DND-41 (cell line): Measurements from ENCODE around the gene ACOXL.

Source experiments
- ATAC-seq: fragments of 200-7000 bp; cut with Tn5 transposase; 3 replicates; pipeline ENCODE4 v1.9.1; 2021; ENCODE audit warnings: low read depth; ENCODE audit not compliant: insufficient read depth
- DNase-seq: peaks from one replicate; pipeline ENCODE4 v3.0.0-alpha.2; 2020
- H2AFZ ChIP-seq: 2 replicates; pipeline ENCODE4 v1.6.0; 2012; ENCODE audit warnings: low read depth, low read length
- H3K27ac ChIP-seq: 2 replicates; pipeline ENCODE4 v1.5.1; 2012; ENCODE audit warnings: low read length, inconsistent platforms
- H3K27me3 ChIP-seq: fragments of 200-600 bp; sonication (generic); 2 replicates; pipeline ENCODE4 v1.6.0; 2012; ENCODE audit warnings: low read length, mild to moderate bottlenecking, inconsistent platforms; ENCODE audit not compliant: insufficient read depth, poor library complexity
- H3K36me3 ChIP-seq: 2 replicates; pipeline ENCODE4 v1.5.1; 2012; ENCODE audit warnings: low read length, inconsistent platforms; ENCODE audit not compliant: insufficient read depth
- H3K4me1 ChIP-seq: 2 replicates; pipeline ENCODE4 v1.5.1; 2012; ENCODE audit warnings: mild to moderate bottlenecking, low read length; ENCODE audit not compliant: insufficient read depth
- H3K4me2 ChIP-seq: 2 replicates; pipeline ENCODE4 v1.6.0; 2012; ENCODE audit warnings: mild to moderate bottlenecking, moderate library complexity, low read length, inconsistent platforms; ENCODE audit not compliant: insufficient read depth
- H3K4me3 ChIP-seq, 2 experiments: fragments of 200-600 bp in 1 of 2; shearing (Covaris generic) in 1 of 2; 2 replicates each; pipeline ENCODE4 v1.5.1; 2012 to 2016; ENCODE audit warnings: inconsistent platforms in 2 of 2, low read length in 2 of 2, mild to moderate bottlenecking in 2 of 2, low read depth in 1 of 2, moderate library complexity in 1 of 2
- H3K79me2 ChIP-seq: 2 replicates; pipeline ENCODE4 v1.6.0; 2012; ENCODE audit warnings: low read length, inconsistent platforms; ENCODE audit not compliant: insufficient read depth
- H3K9ac ChIP-seq: 2 replicates; pipeline ENCODE4 v1.6.0; 2012; ENCODE audit warnings: low read depth, mild to moderate bottlenecking, inconsistent platforms, low read length, moderate library complexity
- H3K9me3 ChIP-seq: 2 replicates; pipeline ENCODE4 v1.5.1; 2012; ENCODE audit warnings: low read length, moderate library complexity, mild to moderate bottlenecking, inconsistent platforms; ENCODE audit not compliant: insufficient read depth, severe bottlenecking
- H4K20me1 ChIP-seq: 2 replicates; pipeline ENCODE4 v1.6.0; 2012; ENCODE audit warnings: low read length; ENCODE audit not compliant: insufficient read depth
- CTCF ChIP-seq: IDR thresholded peaks from 2 replicates; pipeline ENCODE4 v1.5.1; 2012; ENCODE audit warnings: borderline replicate concordance, low read length, moderate library complexity, mild to moderate bottlenecking; ENCODE audit not compliant: poor library complexity, severe bottlenecking; ENCODE audit errors: extremely low read depth
- EZH2 ChIP-seq: IDR thresholded peaks from 3 replicates; pipeline ENCODE4 v1.6.1; 2012; ENCODE audit warnings: borderline replicate concordance, low read depth, mild to moderate bottlenecking, moderate library complexity, low read length, inconsistent platforms; ENCODE audit not compliant: severe bottlenecking

ACOXL gene

GRCh38 chr2:110999626-111000025 lies 267.3 kb downstream of the ACOXL start:
- peak; percentile 75 for DNase-seq
- no peaks in the 10 kb centered on the region for H3K27me3 ChIP-seq
- peaks cover 25% of the 10 kb centered on the region for H3K4me1 ChIP-seq
- H3K27ac ChIP-seq: peak overlapping the region; percentile 37
- no peaks in the 10 kb centered on the region for H3K79me2 ChIP-seq
- peak; percentile 97 for ATAC-seq
- TF ChIP-seq CTCF (no peak), EZH2 (no peak)
- H3K4me2 ChIP-seq: no peak overlapping the region
- no peak overlapping the region for H3K4me3 ChIP-seq
- 0 out of 2 replicates have a peak overlapping the region, but pooled peaks have one; percentile 3 for H2AFZ ChIP-seq
- no peak overlapping the region for H3K9ac ChIP-seq
- no peaks in the 10 kb centered on the region for H3K36me3 ChIP-seq
- H3K9me3 ChIP-seq: peaks cover 8% of the 10 kb centered on the region
- no peaks in the 10 kb centered on the region for H4K20me1 ChIP-seq

- Histone ChIP-seq H3K9me3 (peaks cover 8% of the 10 kb centered on the region), H4K20me1 (no peaks in the 10 kb centered on the region), H3K27ac (no peak overlapping the region), H3K27me3 (no peaks in the 10 kb centered on the region), H3K4me1 (peaks cover 13% of the 10 kb centered on the region), H3K4me3 (no peak overlapping the region), H2AFZ (no peak overlapping the region), H3K36me3 (no peaks in the 10 kb centered on the region), H3K4me2 (no peak overlapping the region), H3K9ac (no peak overlapping the region), H3K79me2 (no peaks in the 10 kb centered on the region)
- DNase-seq (no peak), ATAC-seq (peak; percentile 62)
- no peak for TF ChIP-seq EZH2
- TF ChIP-seq CTCF: no peak
Observed at GRCh38 chr2:111005307-111005706, 272.9 kb downstream of the ACOXL start.

DNA sequence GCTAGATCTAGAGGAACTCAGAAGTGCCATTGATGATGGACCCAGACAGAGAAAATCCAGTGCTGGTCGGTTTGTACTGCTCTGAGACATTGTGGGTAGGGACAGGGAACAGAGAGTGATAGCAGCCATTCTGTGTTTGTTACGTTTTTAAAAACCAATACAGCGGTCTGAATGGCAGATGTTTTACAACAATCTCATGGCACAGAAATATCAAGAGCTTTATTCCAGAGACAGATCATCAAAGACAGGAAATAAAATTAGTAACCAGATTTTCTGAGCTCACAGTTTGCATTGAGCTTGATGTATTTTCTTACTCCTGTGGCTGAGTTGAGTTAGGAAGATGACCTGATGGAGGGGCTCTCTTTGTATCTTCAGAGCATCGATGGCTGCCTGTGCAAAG lies 273.4 kb downstream of the ACOXL start:
- no peak overlapping the region for H2AFZ ChIP-seq
- no peak overlapping the region for H3K4me3 ChIP-seq
- no peaks in the 10 kb centered on the region for H3K79me2 ChIP-seq
- no peaks in the 10 kb centered on the region for H4K20me1 ChIP-seq
- no peaks in the 10 kb centered on the region for H3K36me3 ChIP-seq
- no peak overlapping the region for H3K9ac ChIP-seq
- peaks cover 9% of the 10 kb centered on the region; the same call in 1 of the 2 replicates for H3K4me1 ChIP-seq
- H3K27ac ChIP-seq: no peak overlapping the region
- no peak for TF ChIP-seq EZH2
- H3K9me3 ChIP-seq: peaks cover 8% of the 10 kb centered on the region
- ATAC-seq (0 out of 3 replicates have a peak, but pooled peaks have one; percentile 19), DNase-seq (no peak)
- no peak overlapping the region for H3K4me2 ChIP-seq
- no peaks in the 10 kb centered on the region for H3K27me3 ChIP-seq

- no peaks in the 10 kb centered on the region for H4K20me1 ChIP-seq
- DNase-seq (no peak), ATAC-seq (no peak)
- H3K4me2 ChIP-seq: no peak overlapping the region
- H3K27me3 ChIP-seq: no peaks in the 10 kb centered on the region
- no peaks in the 10 kb centered on the region for H3K79me2 ChIP-seq
- no peak overlapping the region for H3K9ac ChIP-seq
- H3K9me3 ChIP-seq: peaks cover 3% of the 10 kb centered on the region
- H3K36me3 ChIP-seq: no peaks in the 10 kb centered on the region
- no peak overlapping the region for H3K27ac ChIP-seq
- peaks cover 6% of the 10 kb centered on the region; the same call in 1 of the 2 replicates for H3K4me1 ChIP-seq
- no peak overlapping the region for H3K4me3 ChIP-seq
- H2AFZ ChIP-seq: no peak overlapping the region
- TF ChIP-seq CTCF (no peak), EZH2 (no peak)
Observed at GRCh38 chr2:111007757-111008688, 275.6 kb downstream of the ACOXL start.
